GM19351 (cell line): ENCODE measurements around the gene TRPV4.
"Not testable (repeated sequence)": the region's sequence is repeated elsewhere in the genome, so short reads cannot be mapped to it uniquely, and the experiment has no call there.

Experiments used
- ATAC-seq: cut with Tn5 transposase; IDR thresholded peaks from one replicate; pipeline ENCODE4 v1.9.1; 2021; ENCODE audit warnings: mild to moderate bottlenecking, moderate library complexity; ENCODE audit not compliant: unreplicated experiment

TRPV4 gene

GRCh38 chr12:109861689-109862314 lies 28.6 kb upstream of the TRPV4 start:
- no peak for ATAC-seq

GRCh38 chr12:109860977-109861376 lies 27.8 kb upstream of the TRPV4 start:
- no peak for ATAC-seq

GRCh38 chr12:109858764-109859163 lies 25.6 kb upstream of the TRPV4 start:
- ATAC-seq = no peak

- ATAC-seq = no peak
These were observed 24.5 kb upstream of the TRPV4 start for GRCh38 chr12:109857715-109858114.

- ATAC-seq = no peak
These were observed 22.2 kb upstream of the TRPV4 start for GRCh38 chr12:109855377-109855776.

GRCh38 chr12:109850518-109850917 lies 17.3 kb upstream of the TRPV4 start:
- not testable (repeated sequence) for ATAC-seq

GRCh38 chr12:109847142-109847735 lies 14.0 kb upstream of the TRPV4 start:
- ATAC-seq = no peak

GRCh38 chr12:109845824-109846205 lies 12.6 kb upstream of the TRPV4 start:
- ATAC-seq = no peak

- peak; percentile 83 for ATAC-seq
These were observed 12.0 kb upstream of the TRPV4 start for GRCh38 chr12:109844983-109845823.

- ATAC-seq = no peak
These were observed 10.9 kb upstream of the TRPV4 start for GRCh38 chr12:109844091-109844490.

GRCh38 chr12:109842021-109842420 lies 8.8 kb upstream of the TRPV4 start:
- no peak for ATAC-seq

- no peak for ATAC-seq
These were observed 8.2 kb upstream of the TRPV4 start for GRCh38 chr12:109841356-109841755.

GRCh38 chr12:109840305-109841074 lies 7.3 kb upstream of the TRPV4 start:
- no peak for ATAC-seq

GRCh38 chr12:109839444-109839843 lies 6.2 kb upstream of the TRPV4 start:
- ATAC-seq = no peak

- no peak for ATAC-seq
These were observed 3.7 kb upstream of the TRPV4 start for GRCh38 chr12:109836916-109837315.

GRCh38 chr12:109835827-109836226 lies 2.6 kb upstream of the TRPV4 start:
- ATAC-seq = no peak

- no peak for ATAC-seq
These were observed 474 bp downstream of the TRPV4 start for GRCh38 chr12:109832541-109833306.

GRCh38 chr12:109831929-109832328 lies 1.3 kb downstream of the TRPV4 start:
- ATAC-seq = no peak

GRCh38 chr12:109831365-109831764 lies 1.8 kb downstream of the TRPV4 start:
- no peak for ATAC-seq

- no peak for ATAC-seq
These were observed 2.5 kb downstream of the TRPV4 start for GRCh38 chr12:109830718-109831117.

GRCh38 chr12:109830267-109830666 lies 2.9 kb downstream of the TRPV4 start:
- ATAC-seq = no peak
